H9 (cell line): Measurements from ENCODE around the gene PNPLA2. TPM values are rescaled to one million over a fixed set of nuclear protein-coding genes. Genes with fewer than 3 reads are reported as not detected.

ENCODE experiments used
- DNase-seq: peaks from one replicate; pipeline ENCODE4 v3.0.0-alpha.2; 2017
- H2AFZ ChIP-seq: one replicate; pipeline ENCODE4 v1.6.1; 2013; ENCODE audit warnings: mild to moderate bottlenecking, low read length, control low read depth, moderate library complexity
- H2AK5ac ChIP-seq: 2 replicates; pipeline ENCODE4 v1.6.1; 2013; ENCODE audit warnings: low read length, control low read depth, mixed read lengths; ENCODE audit not compliant: insufficient read length
- H2BK120ac ChIP-seq: one replicate; pipeline ENCODE4 v1.6.1; 2013; ENCODE audit warnings: low read depth, mild to moderate bottlenecking, low read length, control low read depth, inconsistent platforms; ENCODE audit not compliant: poor library complexity, severe bottlenecking
- H2BK12ac ChIP-seq: 2 replicates; pipeline ENCODE4 v1.6.1; 2013; ENCODE audit warnings: low read length, control low read depth, mixed read lengths, low read depth; ENCODE audit not compliant: insufficient read length
- H2BK15ac ChIP-seq: 2 replicates; pipeline ENCODE4 v1.6.1; 2013; ENCODE audit warnings: low read depth, low read length, control low read depth
- H2BK20ac ChIP-seq: one replicate; pipeline ENCODE4 v1.6.1; 2013; ENCODE audit warnings: low read depth, mild to moderate bottlenecking, low read length, control low read depth, inconsistent platforms; ENCODE audit not compliant: poor library complexity, severe bottlenecking
- H2BK5ac ChIP-seq: 2 replicates; pipeline ENCODE4 v1.6.1; 2013; ENCODE audit warnings: low read length, control low read depth, mixed read lengths; ENCODE audit not compliant: insufficient read length
- H3K14ac ChIP-seq: 2 replicates; pipeline ENCODE4 v1.6.1; 2013; ENCODE audit warnings: low read length, control low read depth; ENCODE audit not compliant: insufficient read depth
- H3K18ac ChIP-seq: 2 replicates; pipeline ENCODE4 v1.6.1; 2013; ENCODE audit warnings: low read depth, mild to moderate bottlenecking, mixed read lengths, low read length, control low read depth; ENCODE audit not compliant: insufficient read length
- H3K23ac ChIP-seq: 2 replicates; pipeline ENCODE4 v1.6.1; 2013; ENCODE audit warnings: low read length, control low read depth, mixed read lengths, low read depth; ENCODE audit not compliant: insufficient read length
- H3K23me2 ChIP-seq: 2 replicates; pipeline ENCODE4 v1.6.1; 2013; ENCODE audit warnings: low read depth, mild to moderate bottlenecking, mixed read lengths, low read length, control low read depth; ENCODE audit not compliant: insufficient read length, poor library complexity, severe bottlenecking
- H3K27ac ChIP-seq: 2 replicates; pipeline ENCODE4 v1.5.1; 2013; ENCODE audit warnings: low read length, control low read depth, mixed read lengths, low read depth; ENCODE audit not compliant: insufficient read length
- H3K27me3 ChIP-seq: 2 replicates; pipeline ENCODE4 v1.6.1; 2013; ENCODE audit warnings: low read length, control low read depth, inconsistent platforms; ENCODE audit not compliant: insufficient read depth
- H3K4ac ChIP-seq: 2 replicates; pipeline ENCODE4 v1.6.1; 2013; ENCODE audit warnings: low read depth, mild to moderate bottlenecking, control low read depth, inconsistent platforms, low read length, moderate library complexity
- H3K4me1 ChIP-seq: 2 replicates; pipeline ENCODE4 v1.6.1; 2013; ENCODE audit warnings: low read length, control low read depth, inconsistent platforms; ENCODE audit not compliant: insufficient read depth
- H3K4me2 ChIP-seq: 2 replicates; pipeline ENCODE4 v1.6.1; 2013; ENCODE audit warnings: low read length, control low read depth, mixed read lengths; ENCODE audit not compliant: insufficient read length, insufficient read depth
- H3K56ac ChIP-seq: 2 replicates; pipeline ENCODE4 v1.6.1; 2013; ENCODE audit warnings: low read depth, mild to moderate bottlenecking, mixed read lengths, low read length, control low read depth; ENCODE audit not compliant: insufficient read length
- H3K79me1 ChIP-seq: 2 replicates; pipeline ENCODE4 v1.6.1; 2013; ENCODE audit warnings: low read depth, mild to moderate bottlenecking, moderate library complexity, low read length, control low read depth, inconsistent platforms; ENCODE audit not compliant: insufficient read depth, poor library complexity, severe bottlenecking
- H3K79me2 ChIP-seq: 2 replicates; pipeline ENCODE4 v1.6.1; 2013; ENCODE audit warnings: low read length, control low read depth, inconsistent platforms; ENCODE audit not compliant: insufficient read depth
- H3K9ac ChIP-seq: 2 replicates; pipeline ENCODE4 v1.6.1; 2013; ENCODE audit warnings: low read length, control low read depth, mixed read lengths; ENCODE audit not compliant: insufficient read length; ENCODE audit errors: extremely low read depth
- H3K9me3 ChIP-seq: one replicate; pipeline ENCODE4 v1.6.1; 2013; ENCODE audit warnings: low read depth, low read length, inconsistent platforms; ENCODE audit not compliant: control insufficient read depth
- H3T11ph ChIP-seq: one replicate; pipeline ENCODE4 v1.6.1; 2013; ENCODE audit warnings: mild to moderate bottlenecking, low read length, control low read depth, inconsistent platforms
- H4K20me1 ChIP-seq: one replicate; pipeline ENCODE4 v1.6.1; 2013; ENCODE audit not compliant: control insufficient read depth, insufficient read length, insufficient read depth
- H4K5ac ChIP-seq: 2 replicates; pipeline ENCODE4 v1.6.1; 2013; ENCODE audit warnings: low read depth, mild to moderate bottlenecking, mixed read lengths, low read length, control low read depth; ENCODE audit not compliant: insufficient read length
- H4K8ac ChIP-seq: replicated peaks from 2 replicates; pipeline ENCODE4 v1.6.1; 2013; ENCODE audit warnings: low read length, control low read depth, mixed read lengths, low read depth; ENCODE audit not compliant: insufficient read length
- H4K91ac ChIP-seq: 2 replicates; pipeline ENCODE4 v1.6.1; 2013; ENCODE audit warnings: low read depth, mild to moderate bottlenecking, moderate library complexity, mixed read lengths, low read length, control low read depth; ENCODE audit not compliant: insufficient read length
- H3K27ac Mint-ChIP-seq, 3 experiments: 2 replicates in 2 of 3; 3 replicates in 1 of 3; pipeline ENCODE4 v1.8.0; 2020 to 2021; ENCODE audit warnings: mixed read lengths in 3 of 3, mild to moderate bottlenecking in 1 of 3, moderate library complexity in 1 of 3
- H3K27me3 Mint-ChIP-seq: 2 replicates; pipeline ENCODE4 v1.8.0; 2021; ENCODE audit warnings: low read depth, mild to moderate bottlenecking, moderate library complexity, mixed read lengths
- H3K36me3 Mint-ChIP-seq, 3 experiments: 2 replicates in 2 of 3; 3 replicates in 1 of 3; pipeline ENCODE4 v1.8.0; 2020 to 2021; ENCODE audit warnings: low read depth in 3 of 3, mixed read lengths in 3 of 3; ENCODE audit not compliant: insufficient read depth in 1 of 3
- H3K4me1 Mint-ChIP-seq, 2 experiments: 2 replicates each; pipeline ENCODE4 v1.8.0; 2020; ENCODE audit warnings: mixed read lengths in 2 of 2
- H3K4me3 Mint-ChIP-seq, 2 experiments: 2 replicates in 1 of 2; 3 replicates in 1 of 2; pipeline ENCODE4 v1.8.0; 2020 to 2021; ENCODE audit warnings: mild to moderate bottlenecking in 2 of 2, mixed read lengths in 2 of 2, moderate library complexity in 1 of 2
- H3K9me3 Mint-ChIP-seq, 2 experiments: 2 replicates in 1 of 2; 3 replicates in 1 of 2; pipeline ENCODE4 v1.8.0; 2020; ENCODE audit warnings: mild to moderate bottlenecking in 2 of 2, mixed read lengths in 2 of 2, moderate library complexity in 1 of 2
- WGBS: extraction: QIAGEN DNeasy Blood & Tissue Kit; methylation state at CpG from one replicate; pipeline ENCODE4 v1.1.7; 2013; ENCODE audit warnings: missing lambda C conversion rate, low lambda C conversion rate, mixed read lengths; ENCODE audit not compliant: insufficient read length; ENCODE audit errors: extremely low coverage; 5-methylcytosine and 5-hydroxymethylcytosine counted together
- total RNA-seq: library from RNA; stranded (reverse); gene quantifications from 2 replicates; pipeline ENCODE4 v1.2.1, GENCODE V29; 2021
- TF ChIP-seq, protein P1 (sequence below): fragments of 200-600 bp; sonication (generic); conservative IDR thresholded peaks from 3 replicates; pipeline ENCODE4 v1.8.0; 2021; ENCODE audit warnings: antibody characterized with exemption, mild to moderate bottlenecking

The PNPLA2 gene
- total RNA-seq, 1 experiment from 2014 or later = 67.3 TPM

DNA sequence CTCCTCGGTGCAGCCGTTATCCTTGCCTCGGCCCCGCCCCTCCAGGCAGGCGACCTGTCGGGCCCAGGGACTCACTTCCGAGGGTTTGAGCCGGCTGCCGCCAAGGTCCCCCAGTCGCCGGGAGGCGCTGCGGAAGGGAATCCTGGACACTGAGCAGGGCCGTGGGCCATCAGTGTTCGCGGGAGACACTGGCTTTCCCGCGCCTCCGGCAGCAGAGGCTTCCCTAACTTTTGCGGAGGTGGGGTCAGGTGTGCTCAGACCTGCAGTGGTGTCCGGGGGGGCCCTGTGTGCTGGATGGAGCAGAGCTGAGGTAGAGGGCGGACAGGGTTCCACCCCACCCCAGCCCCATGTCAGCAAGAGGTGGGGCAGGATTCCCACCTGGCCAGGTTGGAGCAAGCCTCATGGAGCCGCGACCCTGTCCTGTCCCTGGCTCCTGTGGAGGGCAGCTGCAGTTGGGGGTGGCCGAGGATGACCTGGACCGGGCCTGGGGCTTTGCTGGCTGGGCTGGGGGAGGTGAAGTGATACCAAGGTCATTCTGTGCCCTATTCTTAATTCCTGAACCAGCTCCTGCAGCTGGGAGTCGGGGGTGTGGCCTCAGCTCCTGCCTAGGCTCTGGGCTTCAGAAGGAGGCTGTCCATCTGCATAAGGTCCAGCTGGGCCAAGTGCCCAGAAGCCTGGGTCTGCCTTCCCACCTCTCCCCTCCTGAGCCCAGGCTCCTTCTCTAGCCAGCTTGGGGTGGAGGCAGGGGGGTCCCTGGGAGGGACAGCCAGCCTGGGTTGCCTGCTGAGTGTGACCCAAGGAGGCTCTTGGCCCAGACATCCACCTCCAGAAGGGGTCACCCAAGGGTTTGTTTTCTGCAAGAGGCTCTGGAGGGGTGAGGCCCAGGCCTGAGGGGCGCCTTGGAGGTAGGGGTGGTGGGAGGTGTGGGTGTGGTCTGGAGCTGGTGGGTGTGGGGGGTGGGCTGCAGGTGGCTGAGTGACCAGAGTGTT is 32.4 kb downstream of the PNPLA2 start:
- WGBS = no CpG with 5 or more reads among the region's 28 CpGs
- H3K14ac ChIP-seq = no peak overlapping the region; the same call in 1 of the 2 replicates
- Mint-ChIP-seq H3K4me3 (peak overlapping the region; percentile 60 to 84), H3K27me3 (peaks cover 7% of the 10 kb centered on the region), H3K27ac (no peak overlapping the region), H3K4me1 (peaks cover 6 to 36% of the 10 kb centered on the region in 2 experiments), H3K36me3 (no peaks in the 10 kb centered on the region), H3K9me3 (no peaks in the 10 kb centered on the region)
- H3T11ph ChIP-seq = no peak overlapping the region
- TF ChIP-seq, protein P1, sequence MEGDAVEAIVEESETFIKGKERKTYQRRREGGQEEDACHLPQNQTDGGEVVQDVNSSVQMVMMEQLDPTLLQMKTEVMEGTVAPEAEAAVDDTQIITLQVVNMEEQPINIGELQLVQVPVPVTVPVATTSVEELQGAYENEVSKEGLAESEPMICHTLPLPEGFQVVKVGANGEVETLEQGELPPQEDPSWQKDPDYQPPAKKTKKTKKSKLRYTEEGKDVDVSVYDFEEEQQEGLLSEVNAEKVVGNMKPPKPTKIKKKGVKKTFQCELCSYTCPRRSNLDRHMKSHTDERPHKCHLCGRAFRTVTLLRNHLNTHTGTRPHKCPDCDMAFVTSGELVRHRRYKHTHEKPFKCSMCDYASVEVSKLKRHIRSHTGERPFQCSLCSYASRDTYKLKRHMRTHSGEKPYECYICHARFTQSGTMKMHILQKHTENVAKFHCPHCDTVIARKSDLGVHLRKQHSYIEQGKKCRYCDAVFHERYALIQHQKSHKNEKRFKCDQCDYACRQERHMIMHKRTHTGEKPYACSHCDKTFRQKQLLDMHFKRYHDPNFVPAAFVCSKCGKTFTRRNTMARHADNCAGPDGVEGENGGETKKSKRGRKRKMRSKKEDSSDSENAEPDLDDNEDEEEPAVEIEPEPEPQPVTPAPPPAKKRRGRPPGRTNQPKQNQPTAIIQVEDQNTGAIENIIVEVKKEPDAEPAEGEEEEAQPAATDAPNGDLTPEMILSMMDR = peak; percentile 49
- H2AK5ac ChIP-seq = no peak overlapping the region
- no peak overlapping the region for H3K27ac ChIP-seq
- H2BK20ac ChIP-seq = no peak overlapping the region
- peaks cover 12% of the 10 kb centered on the region for H3K23me2 ChIP-seq
- H2AFZ ChIP-seq = no peak overlapping the region
- no peak overlapping the region for H4K8ac ChIP-seq
- no peak overlapping the region for H3K23ac ChIP-seq
- no peak overlapping the region for H3K18ac ChIP-seq
- peak overlapping the region; percentile 65 for H3K4me2 ChIP-seq
- no peak overlapping the region for H2BK5ac ChIP-seq
- no peaks in the 10 kb centered on the region for H3K9me3 ChIP-seq
- no peak overlapping the region for H2BK12ac ChIP-seq
- no peaks in the 10 kb centered on the region for H4K20me1 ChIP-seq
- H3K4ac ChIP-seq = no peak overlapping the region
- no peak overlapping the region for H4K91ac ChIP-seq
- DNase-seq = peak; percentile 67
- H3K79me1 ChIP-seq = no peaks in the 10 kb centered on the region
- no peak overlapping the region for H2BK120ac ChIP-seq
- no peak overlapping the region for H3K9ac ChIP-seq
- H3K56ac ChIP-seq = no peak overlapping the region
- H3K4me1 ChIP-seq = no peaks in the 10 kb centered on the region
- H2BK15ac ChIP-seq = no peak overlapping the region
- no peak overlapping the region for H4K5ac ChIP-seq
- no peaks in the 10 kb centered on the region; the same call in 1 of the 2 replicates for H3K27me3 ChIP-seq
- no peaks in the 10 kb centered on the region for H3K79me2 ChIP-seq
